Kidney epithelial cell (primary cell): Measurements from ENCODE around the gene BOD1L2. TPM values are rescaled to one million over a fixed set of nuclear protein-coding genes. Genes with fewer than 3 reads are reported as not detected.

Experiments
- DNase-seq: peaks from one replicate; pipeline ENCODE4 v3.0.0-alpha.2; 2010; ENCODE audit warnings: low read depth
- H3K27me3 ChIP-seq: 2 replicates; pipeline ENCODE4 v1.6.0; 2011; ENCODE audit warnings: low read length; ENCODE audit not compliant: control insufficient read depth, insufficient read depth
- H3K36me3 ChIP-seq: 2 replicates; pipeline ENCODE4 v1.5.1; 2011; ENCODE audit warnings: low read length; ENCODE audit not compliant: control insufficient read depth, insufficient read depth
- H3K4me3 ChIP-seq: 2 replicates; pipeline ENCODE4 v1.5.1; 2011; ENCODE audit warnings: low read depth, mild to moderate bottlenecking, control low read depth, low read length
- total RNA-seq: library from RNA; depleted of rRNA; stranded (reverse); fragments of >200 nt; gene quantifications from 2 replicates; pipeline ENCODE4 v1.2.3, GENCODE V29; 2015
- TF ChIP-seq, protein P1 (sequence below): IDR thresholded peaks from 2 replicates; pipeline ENCODE4 v1.5.1; 2011; ENCODE audit warnings: mild to moderate bottlenecking, moderate library complexity, low read length, control low read depth, inconsistent platforms; ENCODE audit not compliant: insufficient read depth, poor library complexity, severe bottlenecking

The BOD1L2 gene
- total RNA-seq, 1 donor from 2014 or later: not detected

DNA sequence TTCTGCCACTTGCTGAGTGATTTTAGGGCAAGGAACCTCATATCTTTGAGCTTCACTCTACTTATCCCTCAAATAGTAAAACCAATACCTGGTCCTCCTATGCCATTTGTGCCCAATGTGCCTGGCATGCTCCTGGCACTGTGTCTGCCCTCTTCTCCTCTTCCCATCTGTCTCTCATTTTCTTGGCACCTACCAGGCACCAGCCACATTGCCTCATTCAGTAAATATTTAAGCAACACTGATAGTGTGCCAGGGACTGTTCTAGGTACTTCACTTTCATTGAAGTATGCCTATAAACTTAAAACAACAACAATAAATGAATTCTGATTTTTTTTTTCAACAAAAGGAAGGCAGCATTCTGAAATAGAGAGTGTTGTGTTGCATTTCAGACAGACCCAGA lies 15.1 kb upstream of the BOD1L2 start:
- Histone ChIP-seq H3K36me3 (no peaks in the 10 kb centered on the region), H3K27me3 (peaks cover 2% of the 10 kb centered on the region), H3K4me3 (no peak overlapping the region)
- TF ChIP-seq, protein P1, sequence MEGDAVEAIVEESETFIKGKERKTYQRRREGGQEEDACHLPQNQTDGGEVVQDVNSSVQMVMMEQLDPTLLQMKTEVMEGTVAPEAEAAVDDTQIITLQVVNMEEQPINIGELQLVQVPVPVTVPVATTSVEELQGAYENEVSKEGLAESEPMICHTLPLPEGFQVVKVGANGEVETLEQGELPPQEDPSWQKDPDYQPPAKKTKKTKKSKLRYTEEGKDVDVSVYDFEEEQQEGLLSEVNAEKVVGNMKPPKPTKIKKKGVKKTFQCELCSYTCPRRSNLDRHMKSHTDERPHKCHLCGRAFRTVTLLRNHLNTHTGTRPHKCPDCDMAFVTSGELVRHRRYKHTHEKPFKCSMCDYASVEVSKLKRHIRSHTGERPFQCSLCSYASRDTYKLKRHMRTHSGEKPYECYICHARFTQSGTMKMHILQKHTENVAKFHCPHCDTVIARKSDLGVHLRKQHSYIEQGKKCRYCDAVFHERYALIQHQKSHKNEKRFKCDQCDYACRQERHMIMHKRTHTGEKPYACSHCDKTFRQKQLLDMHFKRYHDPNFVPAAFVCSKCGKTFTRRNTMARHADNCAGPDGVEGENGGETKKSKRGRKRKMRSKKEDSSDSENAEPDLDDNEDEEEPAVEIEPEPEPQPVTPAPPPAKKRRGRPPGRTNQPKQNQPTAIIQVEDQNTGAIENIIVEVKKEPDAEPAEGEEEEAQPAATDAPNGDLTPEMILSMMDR: no peak
- no peak for DNase-seq

DNA sequence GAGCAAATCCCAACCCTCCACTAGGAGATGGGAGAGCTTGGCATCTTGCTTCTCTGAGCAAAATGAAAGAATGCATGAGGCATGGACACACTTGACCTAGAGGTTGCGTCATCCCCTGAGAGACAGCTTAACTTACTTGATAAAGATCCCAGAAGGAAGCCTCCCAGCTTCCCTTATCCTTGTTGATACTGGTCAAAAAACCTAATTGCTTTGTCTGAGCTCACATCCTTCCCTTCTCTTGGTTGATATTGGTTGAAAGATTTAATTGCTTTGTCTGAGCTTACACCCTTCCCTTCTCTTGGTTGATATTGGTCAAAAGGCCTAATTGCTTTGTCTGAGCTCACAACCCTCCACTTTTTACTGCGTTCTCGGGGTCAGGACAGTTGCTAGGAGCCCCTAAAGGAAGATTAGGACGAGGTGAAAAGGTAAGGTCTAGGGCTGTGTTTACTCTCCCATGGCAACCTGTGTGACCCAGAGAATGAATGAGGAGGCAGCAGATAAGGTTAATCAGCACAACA lies 12.2 kb upstream of the BOD1L2 start:
- no peak for DNase-seq
- TF ChIP-seq, protein P1: no peak
- H3K36me3 ChIP-seq: no peaks in the 10 kb centered on the region
- H3K27me3 ChIP-seq: no peaks in the 10 kb centered on the region
- H3K4me3 ChIP-seq: no peak overlapping the region

DNA sequence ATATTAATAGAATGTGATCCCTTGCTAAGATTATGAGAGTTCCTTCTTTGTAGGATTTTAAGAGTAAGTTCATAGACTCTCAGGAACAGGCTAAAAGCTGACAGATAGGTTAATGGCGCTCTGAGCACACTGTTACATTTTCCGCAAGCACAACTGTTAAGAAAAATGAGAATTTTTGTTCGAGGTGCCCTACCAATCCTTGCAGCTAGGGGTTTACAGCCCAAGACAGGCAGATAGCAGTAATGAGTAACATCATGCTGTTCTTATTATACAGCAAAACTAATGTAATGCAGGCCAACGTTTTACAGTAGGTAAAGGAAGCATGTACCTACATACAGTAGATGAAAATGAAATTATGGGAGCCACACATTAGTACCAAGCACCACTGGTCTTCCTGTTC lies 11.2 kb upstream of the BOD1L2 start:
- no peak overlapping the region for H3K4me3 ChIP-seq
- TF ChIP-seq, protein P1: no peak
- H3K27me3 ChIP-seq: no peaks in the 10 kb centered on the region
- DNase-seq: no peak
- H3K36me3 ChIP-seq: no peaks in the 10 kb centered on the region

DNA sequence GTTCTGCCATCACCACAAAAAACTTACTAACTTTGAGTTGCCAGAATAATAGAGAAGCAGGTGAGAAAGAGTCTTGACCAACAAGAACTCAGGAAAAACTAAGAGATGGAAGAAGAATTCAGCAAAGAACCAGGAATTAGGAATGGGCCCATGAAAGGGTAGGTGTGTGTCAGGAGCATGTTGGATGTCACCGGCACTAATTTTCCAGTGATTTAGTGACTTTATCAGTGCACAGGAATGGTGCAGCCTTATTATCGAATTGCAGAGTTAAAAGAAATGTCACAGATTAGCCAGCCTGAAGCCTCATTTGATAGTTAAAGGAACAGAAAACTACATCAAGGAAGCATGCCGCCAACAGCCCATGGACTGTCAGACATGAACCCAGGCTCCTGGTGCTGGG lies 9.0 kb upstream of the BOD1L2 start:
- no peak overlapping the region for H3K4me3 ChIP-seq
- DNase-seq: no peak
- TF ChIP-seq, protein P1: no peak
- H3K36me3 ChIP-seq: no peaks in the 10 kb centered on the region
- no peaks in the 10 kb centered on the region for H3K27me3 ChIP-seq

DNA sequence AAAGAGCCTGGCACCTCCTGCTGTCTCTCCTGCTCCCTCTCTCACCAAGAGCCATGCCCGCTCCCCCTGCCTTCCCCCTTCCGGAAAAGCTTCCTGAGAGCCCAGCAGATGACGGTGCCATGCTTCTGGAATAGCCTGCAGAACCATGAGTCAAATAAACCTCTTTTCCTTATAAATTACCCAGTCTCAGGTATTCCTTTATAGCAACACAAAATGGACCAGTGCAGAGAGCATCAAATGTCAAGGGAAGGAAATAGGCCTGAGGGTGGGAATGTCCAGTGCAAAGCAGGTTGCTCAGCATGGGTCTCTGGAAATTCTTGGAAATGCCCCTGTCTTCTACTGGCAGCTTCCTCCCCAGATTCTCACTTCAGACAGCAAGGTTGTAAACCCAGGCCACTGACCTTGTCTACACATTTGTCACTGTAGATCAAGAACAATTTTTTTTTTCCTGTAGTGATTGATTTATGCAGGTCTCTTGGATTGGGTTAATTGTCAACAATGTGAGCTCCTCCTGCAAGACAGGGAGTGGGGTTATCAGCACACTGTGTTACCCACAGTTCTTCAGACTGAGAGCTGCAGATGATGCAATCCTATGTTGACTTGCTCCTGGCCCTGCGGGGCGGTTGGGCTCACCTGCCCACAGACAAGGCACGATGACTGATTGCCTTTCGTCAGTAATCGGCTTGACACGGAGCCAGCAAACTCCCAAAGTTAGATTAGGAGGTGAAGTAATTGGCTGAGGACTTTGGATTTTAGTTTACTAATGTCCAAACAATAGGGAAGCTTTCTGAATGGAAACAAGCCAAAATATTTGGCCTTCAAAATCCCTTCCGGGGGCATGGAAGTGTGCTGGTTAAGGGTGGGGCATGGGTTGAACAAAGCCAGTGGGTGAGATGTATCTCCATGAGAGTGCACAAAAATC lies 5.4 kb upstream of the BOD1L2 start:
- H3K27me3 ChIP-seq: no peaks in the 10 kb centered on the region
- DNase-seq: no peak
- TF ChIP-seq, protein P1: no peak
- H3K36me3 ChIP-seq: no peaks in the 10 kb centered on the region
- H3K4me3 ChIP-seq: no peak overlapping the region
